CD4-positive, alpha-beta T cell (primary cell): Measurements from ENCODE around the gene TNFSF11. TPM values are rescaled to one million over a fixed set of nuclear protein-coding genes. Genes with fewer than 3 reads are reported as not detected.

ENCODE experiments used
- ATAC-seq: fragments of 200-7000 bp; cut with Tn5 transposase; one replicate; pipeline ENCODE4 v1.10.0; 2022; ENCODE audit warnings: mild to moderate bottlenecking; ENCODE audit not compliant: poor library complexity
- CTCF ChIA-PET: fragments of 350-600 bp; sonication (Branson Sonifier 250); formaldehyde crosslinking; loops from one replicate; lab custom pipeline; 2021; ENCODE audit warnings: antibody characterized with exemption, inconsistent platforms; lab: Charles Lee
- POLR2A ChIA-PET: fragments of 350-600 bp; sonication (Branson Sonifier 250); formaldehyde crosslinking; loops from one replicate; lab custom pipeline; 2021; ENCODE audit warnings: antibody characterized with exemption, inconsistent platforms; lab: Charles Lee
- DNase-seq, 14 experiments: peaks; one replicate each; pipeline ENCODE4 v3.0.0-alpha.2; 2013 to 2020; ENCODE audit warnings: mixed read lengths in 2 of 14
- H3K27ac ChIP-seq, 2 donors: one replicate each; pipeline versions ENCODE4 v1.5.1 to v1.7.0; 2013; ENCODE audit warnings: low read length in 2 of 2, low read depth in 1 of 2, mild to moderate bottlenecking in 1 of 2
- H3K27me3 ChIP-seq, 2 experiments: 1 replicate in 1 of 2; 2 replicates in 1 of 2; pipeline versions ENCODE4 v1.6.1 to v1.7.0; 2013; ENCODE audit warnings: low read length in 2 of 2, control low read depth in 1 of 2, mild to moderate bottlenecking in 1 of 2, moderate library complexity in 1 of 2; ENCODE audit not compliant: insufficient read depth in 2 of 2, control insufficient read depth in 1 of 2
- H3K36me3 ChIP-seq: one replicate; pipeline ENCODE4 v1.6.1; 2013; ENCODE audit warnings: low read length, control low read depth; ENCODE audit not compliant: insufficient read depth
- H3K4me1 ChIP-seq: one replicate; pipeline ENCODE4 v1.6.1; 2013; ENCODE audit warnings: low read length, control low read depth; ENCODE audit not compliant: insufficient read depth
- H3K4me3 ChIP-seq: one replicate; pipeline ENCODE4 v1.5.1; 2013; ENCODE audit warnings: mild to moderate bottlenecking, low read length, moderate library complexity
- H3K9me3 ChIP-seq, 2 experiments: 1 replicate in 1 of 2; 2 replicates in 1 of 2; pipeline versions ENCODE4 v1.6.1 to v1.7.0; 2013; ENCODE audit warnings: low read length in 2 of 2, mild to moderate bottlenecking in 2 of 2, control low read depth in 1 of 2, moderate library complexity in 1 of 2; ENCODE audit not compliant: control insufficient read depth in 1 of 2, insufficient read depth in 1 of 2
- H3K27ac Mint-ChIP-seq: one replicate; pipeline ENCODE4 v1.8.0; 2020; ENCODE audit warnings: mixed read lengths
- H3K27me3 Mint-ChIP-seq: one replicate; pipeline ENCODE4 v1.8.0; 2021; ENCODE audit warnings: mixed read lengths
- H3K36me3 Mint-ChIP-seq: one replicate; pipeline ENCODE4 v1.8.0; 2021; ENCODE audit warnings: low read depth, mixed read lengths
- H3K4me1 Mint-ChIP-seq: one replicate; pipeline ENCODE4 v1.8.0; 2021; ENCODE audit warnings: low read depth, mixed read lengths
- H3K4me3 Mint-ChIP-seq: one replicate; pipeline ENCODE4 v1.8.0; 2020; ENCODE audit warnings: mild to moderate bottlenecking, mixed read lengths
- H3K9me3 Mint-ChIP-seq: one replicate; pipeline ENCODE4 v1.8.0; 2020; ENCODE audit warnings: mixed read lengths
- CTCF ChIP-seq: fragments of 200-600 bp; IDR thresholded peaks from one replicate; pipeline ENCODE4 v1.8.0; 2022; ENCODE audit warnings: antibody characterized with exemption, mild to moderate bottlenecking
- intact Hi-C, 2 experiments: fragments of 100-400 bp; cut with DNase I in 1 of 2; cut with micrococcal nuclease in 1 of 2; formaldehyde crosslinking; loops; one replicate each; pipeline versions ENCODE4 v1.15.1 to v1.9.0; 2023 to 2025; cut with DNase I, micrococcal nuclease
- total RNA-seq, 174 experiments: library from RNA in 2 of 174; stranded (reverse) in 2 of 174; gene quantifications; one replicate each; pipeline ENCODE4 v1.2.3 and lab custom pipeline; 2021 to 2026

The TNFSF11 gene
- total RNA-seq, 2 experiments from 2014 or later = 0.38 to 0.45 TPM

- Histone ChIP-seq H3K36me3 (no peaks in the 10 kb centered on the region), H3K27ac (no peak overlapping the region), H3K4me3 (no peak overlapping the region), H3K27me3 (peaks cover 0 to 2% of the 10 kb centered on the region in 2 experiments), H3K9me3 (no peaks in the 10 kb centered on the region), H3K4me1 (no peaks in the 10 kb centered on the region)
- Mint-ChIP-seq H3K4me3 (no peak overlapping the region), H3K27ac (no peak overlapping the region), H3K36me3 (no peaks in the 10 kb centered on the region), H3K4me1 (no peaks in the 10 kb centered on the region), H3K9me3 (no peaks in the 10 kb centered on the region), H3K27me3 (no peaks in the 10 kb centered on the region)
- DNase-seq (no peak), ATAC-seq (no peak)
- no peak for TF ChIP-seq CTCF
- POLR2A ChIA-PET = no interaction called here
- CTCF ChIA-PET = no interaction called here
- intact Hi-C loops = no loop called here
Observed at GRCh38 chr13:42615691-42616090, 41.7 kb downstream of the TNFSF11 start.

- DNase-seq = no peak
- no peak overlapping the region for H3K4me3 Mint-ChIP-seq
- intact Hi-C loops = no loop called here
- Histone ChIP-seq H3K4me1 (no peaks in the 10 kb centered on the region), H3K9me3 (no peaks in the 10 kb centered on the region), H3K36me3 (no peaks in the 10 kb centered on the region), H3K27ac (no peak overlapping the region), H3K4me3 (no peak overlapping the region), H3K27me3 (peaks cover 0 to 2% of the 10 kb centered on the region in 2 experiments)
- no peaks in the 10 kb centered on the region for H3K9me3 Mint-ChIP-seq
- ChIA-PET POLR2A (no interaction called here), CTCF (no interaction called here)
- no peak overlapping the region for H3K27ac Mint-ChIP-seq
- no peaks in the 10 kb centered on the region for H3K27me3 Mint-ChIP-seq
- H3K36me3 Mint-ChIP-seq = no peaks in the 10 kb centered on the region
- TF ChIP-seq CTCF = no peak
- ATAC-seq = no peak
- no peaks in the 10 kb centered on the region for H3K4me1 Mint-ChIP-seq
Observed at GRCh38 chr13:42617221-42617620, 43.3 kb downstream of the TNFSF11 start.

GRCh38 chr13:42623916-42624315 lies 50.0 kb downstream of the TNFSF11 start:
- Histone ChIP-seq H3K27me3 (no peaks in the 10 kb centered on the region), H3K4me1 (no peaks in the 10 kb centered on the region), H3K4me3 (no peak overlapping the region), H3K36me3 (no peaks in the 10 kb centered on the region), H3K27ac (no peak overlapping the region), H3K9me3 (no peaks in the 10 kb centered on the region)
- no peak overlapping the region for H3K4me3 Mint-ChIP-seq
- H3K27ac Mint-ChIP-seq = no peak overlapping the region
- H3K27me3 Mint-ChIP-seq = no peaks in the 10 kb centered on the region
- intact Hi-C loops = no loop called here
- ATAC-seq = no peak
- no peaks in the 10 kb centered on the region for H3K4me1 Mint-ChIP-seq
- no peaks in the 10 kb centered on the region for H3K9me3 Mint-ChIP-seq
- TF ChIP-seq CTCF = no peak
- H3K36me3 Mint-ChIP-seq = no peaks in the 10 kb centered on the region
- CTCF ChIA-PET = no interaction called here
- no peak for DNase-seq
- POLR2A ChIA-PET = no interaction called here
